MCF 10A (cell line): ENCODE data around the gene OARD1. TPM values are rescaled to one million over a fixed set of nuclear protein-coding genes. Genes with fewer than 3 reads are reported as not detected.

Source experiments
- BruUV-seq: library from RNA; stranded (reverse); fragments of 400-500 nt; replicated peaks from 2 replicates; lab custom pipeline; 2021; lab: Mats Ljungman, UMichigan
- CTCF ChIA-PET: fragments of 300-600 bp; sonication (Branson Sonifier 250); formaldehyde crosslinking; extraction: SDS; loops from one replicate; lab custom pipeline; 2021; ENCODE audit warnings: antibody characterized with exemption, inconsistent platforms; lab: Yijun Ruan, JAX
- POLR2A ChIA-PET: fragments of 300-600, 350-650 bp; sonication (Branson Sonifier 250); formaldehyde crosslinking; extraction: SDS; loops from one replicate; lab custom pipeline; 2020; ENCODE audit warnings: antibody characterized with exemption, inconsistent platforms; lab: Yijun Ruan, JAX
- DNase-seq: peaks from one replicate; pipeline ENCODE4 v3.0.0-alpha.2; 2018; ENCODE audit not compliant: unreplicated experiment
- H3K27ac Mint-ChIP-seq: one replicate; pipeline ENCODE4 v1.8.0; 2022; ENCODE audit warnings: mild to moderate bottlenecking, low read depth, mixed read lengths; ENCODE audit not compliant: unreplicated experiment
- H3K27me3 Mint-ChIP-seq: one replicate; pipeline ENCODE4 v1.8.0; 2022; ENCODE audit warnings: mixed read lengths; ENCODE audit not compliant: insufficient read depth, unreplicated experiment
- H3K36me3 Mint-ChIP-seq: one replicate; pipeline ENCODE4 v1.8.0; 2022; ENCODE audit warnings: mild to moderate bottlenecking, moderate library complexity, mixed read lengths; ENCODE audit not compliant: insufficient read depth, unreplicated experiment
- H3K4me1 Mint-ChIP-seq: one replicate; pipeline ENCODE4 v1.8.0; 2022; ENCODE audit warnings: mixed read lengths; ENCODE audit not compliant: insufficient read depth, unreplicated experiment
- H3K4me3 Mint-ChIP-seq: one replicate; pipeline ENCODE4 v1.8.0; 2022; ENCODE audit warnings: mild to moderate bottlenecking, moderate library complexity, mixed read lengths; ENCODE audit not compliant: unreplicated experiment
- H3K9me3 Mint-ChIP-seq: one replicate; pipeline ENCODE4 v1.8.0; 2022; ENCODE audit warnings: mixed read lengths; ENCODE audit not compliant: unreplicated experiment
- CTCF ChIP-seq: fragments of 200-600 bp; IDR thresholded peaks from one replicate; pipeline ENCODE4 v1.8.0; 2022; ENCODE audit warnings: antibody characterized with exemption, mild to moderate bottlenecking; ENCODE audit not compliant: unreplicated experiment
- intact Hi-C: fragments of 100-400 bp; cut with micrococcal nuclease; formaldehyde crosslinking; loops from 2 replicates; pipeline ENCODE4 v1.14.1; 2022
- total RNA-seq: library from RNA; stranded (reverse); gene quantifications from 2 replicates; pipeline ENCODE4 v1.2.3, GENCODE V29; 2022

OARD1 gene
- total RNA-seq, 1 experiment from 2014 or later = 28.0 TPM

- Mint-ChIP-seq H3K9me3 (no peaks in the 10 kb centered on the region), H3K27ac (no peak overlapping the region), H3K27me3 (no peaks in the 10 kb centered on the region), H3K36me3 (peaks cover 14% of the 10 kb centered on the region), H3K4me3 (no peak overlapping the region), H3K4me1 (no peaks in the 10 kb centered on the region)
- POLR2A ChIA-PET = no interaction called here
- CTCF ChIA-PET = interaction anchor here (0.6 kb wide), 1 partner anchor 222 kb away, joined by 3 read pairs; no protein-coding TSS in a partner anchor
- intact Hi-C loops = no loop called here
- DNase-seq = no peak
- BruUV-seq = no TSS peak
- TF ChIP-seq CTCF = no peak
Observed at GRCh38 chr6:41111017-41111416, 38.9 kb upstream of the OARD1 start.

- no peaks in the 10 kb centered on the region for H3K27me3 Mint-ChIP-seq
- H3K4me1 Mint-ChIP-seq = no peaks in the 10 kb centered on the region
- H3K9me3 Mint-ChIP-seq = no peaks in the 10 kb centered on the region
- ChIA-PET POLR2A (interaction anchor here (0.7 to 1.6 kb wide), 2 partner anchors 12 to 216 kb away, joined by 3 to 6 read pairs; no protein-coding TSS in a partner anchor), CTCF (interaction anchor here (0.7 to 2.2 kb wide), 6 partner anchors 10 to 216 kb away, joined by 3 to 12 read pairs (median 6); no protein-coding TSS in a partner anchor)
- peaks cover 33% of the 10 kb centered on the region for H3K36me3 Mint-ChIP-seq
- intact Hi-C loops = no loop called here
- no peak overlapping the region for H3K27ac Mint-ChIP-seq
- no TSS peak for BruUV-seq
- no peak overlapping the region for H3K4me3 Mint-ChIP-seq
- no peak for DNase-seq
- no peak for TF ChIP-seq CTCF
Observed at GRCh38 chr6:41103847-41104246, 31.7 kb upstream of the OARD1 start.

GRCh38 chr6:41100871-41101287 lies 28.7 kb upstream of the OARD1 start:
- no peak for TF ChIP-seq CTCF
- DNase-seq = no peak
- no TSS peak for BruUV-seq
- H3K4me3 Mint-ChIP-seq = no peak overlapping the region
- no peaks in the 10 kb centered on the region for H3K27me3 Mint-ChIP-seq
- intact Hi-C loops = no loop called here
- H3K36me3 Mint-ChIP-seq = peaks cover 63% of the 10 kb centered on the region
- CTCF ChIA-PET = interaction anchor here (0.6 to 1.1 kb wide), 5 partner anchors 9 to 881 kb away, joined by 3 to 4 read pairs (median 3); no protein-coding TSS in a partner anchor
- no peaks in the 10 kb centered on the region for H3K9me3 Mint-ChIP-seq
- no peaks in the 10 kb centered on the region for H3K4me1 Mint-ChIP-seq
- no peak overlapping the region for H3K27ac Mint-ChIP-seq
- POLR2A ChIA-PET = no interaction called here

- Mint-ChIP-seq H3K27ac (peak overlapping the region; percentile 32), H3K36me3 (peaks cover 88% of the 10 kb centered on the region), H3K4me3 (no peak overlapping the region), H3K27me3 (no peaks in the 10 kb centered on the region), H3K4me1 (no peaks in the 10 kb centered on the region), H3K9me3 (no peaks in the 10 kb centered on the region)
- BruUV-seq = TSS peak; percentile 23
- no peak for DNase-seq
- POLR2A ChIA-PET = no interaction called here
- intact Hi-C loops = no loop called here
- CTCF ChIA-PET = no interaction called here
- no peak for TF ChIP-seq CTCF
Observed at GRCh38 chr6:41098366-41098765, 26.2 kb upstream of the OARD1 start.
